ENCODE data around the gene SPG7. TPM values are rescaled to one million over a fixed set of nuclear protein-coding genes. Genes with fewer than 3 reads are reported as not detected.

The SPG7 gene
- total RNA-seq, 1 donor from 2014 or later, result 96.1 TPM

- H3K4me1 Mint-ChIP-seq (ENCODE audit: low read depth, unreplicated experiment), result peaks cover 18% of the 10 kb centered on the region
- H4K20me1 ChIP-seq (ENCODE audit: insufficient read depth, low read length), result peaks cover 8% of the 10 kb centered on the region
- no peak for DNase-seq (ENCODE audit: low read depth)
- H3K27me3 Mint-ChIP-seq (ENCODE audit: low read depth, unreplicated experiment), result no peaks in the 10 kb centered on the region
- H3K79me2 ChIP-seq (ENCODE audit: insufficient read depth, low read length), result no peaks in the 10 kb centered on the region
- no peak overlapping the region for H3K27ac ChIP-seq (ENCODE audit: low read depth, low read length)
- H3K4me2 ChIP-seq (ENCODE audit: low read length), result no peak overlapping the region
- peaks cover 6% of the 10 kb centered on the region for H3K4me1 ChIP-seq (ENCODE audit: insufficient read depth, low read length)
- no peak overlapping the region for H3K27ac Mint-ChIP-seq (ENCODE audit: unreplicated experiment)
- TF ChIP-seq CTCF (IDR thresholded peaks at IDR 0.05; ENCODE audit: insufficient read depth, low read depth, low read length) (no peak), EZH2 (IDR thresholded peaks at IDR 0.05; ENCODE audit: insufficient read depth, low read length) (no peak)
- no peaks in the 10 kb centered on the region for H3K9me3 ChIP-seq (ENCODE audit: insufficient read depth, low read depth, low read length)
- no peak overlapping the region for H3K4me3 Mint-ChIP-seq (ENCODE audit: unreplicated experiment)
- no peak for FAIRE-seq
- no peaks in the 10 kb centered on the region for H3K36me3 ChIP-seq (ENCODE audit: insufficient read depth, low read length)
- no peaks in the 10 kb centered on the region for H3K9me3 Mint-ChIP-seq (ENCODE audit: unreplicated experiment)
- H3K9ac ChIP-seq (ENCODE audit: low read length), result no peak overlapping the region
- H3K36me3 Mint-ChIP-seq (ENCODE audit: low read depth, unreplicated experiment), result peaks cover 6% of the 10 kb centered on the region
- no peaks in the 10 kb centered on the region for H3K27me3 ChIP-seq (ENCODE audit: insufficient read depth, low read length)
- no peak overlapping the region for H2AFZ ChIP-seq (ENCODE audit: low read depth, low read length)
- no peak overlapping the region for H3K4me3 ChIP-seq (ENCODE audit: insufficient read depth, low read depth, low read length)
Measured at GRCh38 chr16:89498839-89499238, 9.4 kb upstream of the SPG7 start.

GRCh38 chr16:89499767-89500166, 8.4 kb upstream of the SPG7 start:
- H3K4me2 ChIP-seq (ENCODE audit: low read length), result no peak overlapping the region
- FAIRE-seq (no peak), DNase-seq (ENCODE audit: low read depth) (no peak)
- peaks cover 6% of the 10 kb centered on the region for H3K4me1 ChIP-seq (ENCODE audit: insufficient read depth, low read length)
- no peaks in the 10 kb centered on the region for H3K27me3 Mint-ChIP-seq (ENCODE audit: low read depth, unreplicated experiment)
- H2AFZ ChIP-seq (ENCODE audit: low read depth, low read length), result no peak overlapping the region
- no peak overlapping the region for H3K9ac ChIP-seq (ENCODE audit: low read length)
- peaks cover 6% of the 10 kb centered on the region for H3K36me3 Mint-ChIP-seq (ENCODE audit: low read depth, unreplicated experiment)
- TF ChIP-seq EZH2 (IDR thresholded peaks at IDR 0.05; ENCODE audit: insufficient read depth, low read length), result no peak
- no peak for TF ChIP-seq CTCF (IDR thresholded peaks at IDR 0.05; ENCODE audit: insufficient read depth, low read depth, low read length)
- no peaks in the 10 kb centered on the region for H3K36me3 ChIP-seq (ENCODE audit: insufficient read depth, low read length)
- no peaks in the 10 kb centered on the region for H3K9me3 Mint-ChIP-seq (ENCODE audit: unreplicated experiment)
- no peaks in the 10 kb centered on the region for H3K27me3 ChIP-seq (ENCODE audit: insufficient read depth, low read length)
- no peak overlapping the region for H3K4me3 ChIP-seq (ENCODE audit: insufficient read depth, low read depth, low read length)
- H3K9me3 ChIP-seq (ENCODE audit: insufficient read depth, low read depth, low read length), result no peaks in the 10 kb centered on the region
- no peak overlapping the region for H3K27ac Mint-ChIP-seq (ENCODE audit: unreplicated experiment)
- H3K79me2 ChIP-seq (ENCODE audit: insufficient read depth, low read length), result no peaks in the 10 kb centered on the region
- H3K27ac ChIP-seq (ENCODE audit: low read depth, low read length), result no peak overlapping the region
- peaks cover 16% of the 10 kb centered on the region for H3K4me1 Mint-ChIP-seq (ENCODE audit: low read depth, unreplicated experiment)
- peaks cover 5% of the 10 kb centered on the region for H4K20me1 ChIP-seq (ENCODE audit: insufficient read depth, low read length)
- no peak overlapping the region for H3K4me3 Mint-ChIP-seq (ENCODE audit: unreplicated experiment)

- Histone ChIP-seq H3K4me1 (ENCODE audit: insufficient read depth, low read length) (peaks cover 21% of the 10 kb centered on the region), H2AFZ (ENCODE audit: low read depth, low read length) (no peak overlapping the region), H3K36me3 (ENCODE audit: insufficient read depth, low read length) (no peaks in the 10 kb centered on the region), H3K9me3 (ENCODE audit: insufficient read depth, low read depth, low read length) (no peaks in the 10 kb centered on the region), H3K79me2 (ENCODE audit: insufficient read depth, low read length) (peaks cover 6% of the 10 kb centered on the region), H3K27ac (ENCODE audit: low read depth, low read length) (no peak overlapping the region), H4K20me1 (ENCODE audit: insufficient read depth, low read length) (no peaks in the 10 kb centered on the region), H3K4me2 (ENCODE audit: low read length) (no peak overlapping the region), H3K27me3 (ENCODE audit: insufficient read depth, low read length) (no peaks in the 10 kb centered on the region), H3K9ac (ENCODE audit: low read length) (no peak overlapping the region), H3K4me3 (ENCODE audit: insufficient read depth, low read depth, low read length) (no peak overlapping the region)
- no peak overlapping the region for H3K27ac Mint-ChIP-seq (ENCODE audit: unreplicated experiment)
- peaks cover 23% of the 10 kb centered on the region for H3K4me1 Mint-ChIP-seq (ENCODE audit: low read depth, unreplicated experiment)
- DNase-seq (ENCODE audit: low read depth) (peak; percentile 45), FAIRE-seq (no peak)
- no peak overlapping the region for H3K4me3 Mint-ChIP-seq (ENCODE audit: unreplicated experiment)
- peaks cover 6% of the 10 kb centered on the region for H3K36me3 Mint-ChIP-seq (ENCODE audit: low read depth, unreplicated experiment)
- TF ChIP-seq CTCF (IDR thresholded peaks at IDR 0.05; ENCODE audit: insufficient read depth, low read depth, low read length) (no peak), EZH2 (IDR thresholded peaks at IDR 0.05; ENCODE audit: insufficient read depth, low read length) (no peak)
- no peaks in the 10 kb centered on the region for H3K27me3 Mint-ChIP-seq (ENCODE audit: low read depth, unreplicated experiment)
- no peaks in the 10 kb centered on the region for H3K9me3 Mint-ChIP-seq (ENCODE audit: unreplicated experiment)
Measured at GRCh38 chr16:89502081-89502843, 5.9 kb upstream of the SPG7 start.

All from astrocyte (in vitro differentiated cells and primary cell).